Suprapubic skin (tissue), 4 donors: ENCODE measurements around the gene ZYG11A. TPM values are rescaled to one million over a fixed set of nuclear protein-coding genes. Genes with fewer than 3 reads are reported as not detected.
"Not testable (repeated sequence)": the region's sequence is repeated elsewhere in the genome, so short reads cannot be mapped to it uniquely, and the experiment has no call there.

Experiments used
- DNase-seq, 2 donors: peaks; one replicate each; pipeline ENCODE4 v3.0.0-alpha.2; 2019; ENCODE audit warnings: low spot score in 2 of 2
- H3K27ac ChIP-seq: fragments of 200-600 bp; sonication (generic); one replicate; pipeline ENCODE4 v1.5.1; 2019
- H3K27me3 ChIP-seq: fragments of 200-600 bp; sonication (generic); one replicate; pipeline ENCODE4 v1.5.1; 2019
- H3K36me3 ChIP-seq: fragments of 200-600 bp; sonication (generic); one replicate; pipeline ENCODE4 v1.5.1; 2019
- H3K4me1 ChIP-seq: fragments of 200-600 bp; sonication (generic); one replicate; pipeline ENCODE4 v1.5.1; 2019
- H3K4me3 ChIP-seq: fragments of 200-600 bp; sonication (generic); one replicate; pipeline ENCODE4 v1.5.1; 2019; ENCODE audit warnings: mild to moderate bottlenecking
- H3K9me3 ChIP-seq: fragments of 200-600 bp; sonication (generic); one replicate; pipeline ENCODE4 v1.5.1; 2019
- CTCF ChIP-seq, 2 donors: fragments of 200-600 bp in 1 of 2; fragments of 450-650 bp in 1 of 2; sonication (generic) in 1 of 2; IDR thresholded peaks; one replicate each; pipeline ENCODE4 v1.5.1; 2016 to 2019; ENCODE audit warnings: antibody characterized with exemption in 2 of 2, mild to moderate bottlenecking in 1 of 2, moderate library complexity in 1 of 2
- EP300 ChIP-seq: sonication (generic); formaldehyde crosslinking; IDR thresholded peaks from one replicate; pipeline ENCODE4 v1.6.1; 2017; ENCODE audit warnings: antibody characterized with exemption
- POLR2A ChIP-seq, 2 donors: fragments of 450-650 bp; IDR thresholded peaks; one replicate each; pipeline ENCODE4 v1.6.1; 2017; ENCODE audit warnings: antibody characterized with exemption in 2 of 2, mild to moderate bottlenecking in 2 of 2, moderate library complexity in 2 of 2
- POLR2AphosphoS5 ChIP-seq, 3 donors: sonication (generic); formaldehyde crosslinking; IDR thresholded peaks; one replicate each; pipeline ENCODE4 v1.6.1; 2017; ENCODE audit warnings: antibody characterized with exemption in 3 of 3
- WGBS: methylation state at CpG from one replicate; pipeline ENCODE4 v1.1.5; 2018; 5-methylcytosine and 5-hydroxymethylcytosine counted together
- total RNA-seq, 4 donors: library from RNA; depleted of rRNA; stranded (reverse); fragments of >200 nt; gene quantifications; one replicate each; pipeline ENCODE4 v1.1.0, GENCODE V29; 2016

The ZYG11A gene
- total RNA-seq, 4 donors from 2014 or later = 0.26 TPM; not detected in 3

GRCh38 chr1:52857443-52857842 is 14.9 kb downstream of the ZYG11A start:
- Histone ChIP-seq H3K27ac (no peak overlapping the region), H3K4me1 (peaks cover 4% of the 10 kb centered on the region), H3K36me3 (no peaks in the 10 kb centered on the region), H3K27me3 (no peaks in the 10 kb centered on the region), H3K4me3 (no peak overlapping the region), H3K9me3 (no peaks in the 10 kb centered on the region)
- no peak for TF ChIP-seq POLR2A (IDR thresholded peaks at IDR 0.05)
- TF ChIP-seq POLR2AphosphoS5 (IDR thresholded peaks at IDR 0.05) = no peak
- no peak for TF ChIP-seq EP300
- no peak for TF ChIP-seq CTCF (IDR thresholded peaks at IDR 0.05)
- 84% methylated on average over 4 of the region's 4 CpGs for WGBS
- DNase-seq = no peak

- TF ChIP-seq EP300 = no peak
- no peak for TF ChIP-seq POLR2A (IDR thresholded peaks at IDR 0.05)
- no peak for TF ChIP-seq CTCF (IDR thresholded peaks at IDR 0.05)
- no peak overlapping the region for H3K27ac ChIP-seq
- WGBS = 84% methylated on average over 2 of the region's 2 CpGs
- no peaks in the 10 kb centered on the region for H3K36me3 ChIP-seq
- peaks cover 4% of the 10 kb centered on the region for H3K4me1 ChIP-seq
- no peak overlapping the region for H3K4me3 ChIP-seq
- no peaks in the 10 kb centered on the region for H3K9me3 ChIP-seq
- DNase-seq = no peak
- no peaks in the 10 kb centered on the region for H3K27me3 ChIP-seq
These were observed 20.3 kb downstream of the ZYG11A start for GRCh38 chr1:52862666-52863458.

- 62% methylated on average over 2 of the region's 2 CpGs for WGBS
- no peaks in the 10 kb centered on the region for H3K4me1 ChIP-seq
- H3K27me3 ChIP-seq = no peaks in the 10 kb centered on the region
- H3K27ac ChIP-seq = no peak overlapping the region
- no peak for TF ChIP-seq POLR2AphosphoS5 (IDR thresholded peaks at IDR 0.05)
- no peak overlapping the region for H3K4me3 ChIP-seq
- H3K36me3 ChIP-seq = no peaks in the 10 kb centered on the region
- no peak for DNase-seq
- H3K9me3 ChIP-seq = no peaks in the 10 kb centered on the region
These were observed 24.7 kb downstream of the ZYG11A start for GRCh38 chr1:52867087-52867863.

- H3K4me1 ChIP-seq, DNase-seq, H3K27me3 ChIP-seq, H3K9me3 ChIP-seq, H3K36me3 ChIP-seq, H3K4me3 ChIP-seq, H3K27ac ChIP-seq: not testable (repeated sequence)
- 96% methylated on average over 14 of the region's 29 CpGs for WGBS
These were observed 27.2 kb downstream of the ZYG11A start for GRCh38 chr1:52869727-52870126.

GRCh38 chr1:52876843-52877242 is 34.3 kb downstream of the ZYG11A start:
- no peak for DNase-seq
- H3K4me1 ChIP-seq = no peaks in the 10 kb centered on the region
- 60% methylated on average over 2 of the region's 2 CpGs for WGBS
- H3K4me3 ChIP-seq = no peak overlapping the region
- no peaks in the 10 kb centered on the region for H3K36me3 ChIP-seq
- no peaks in the 10 kb centered on the region for H3K9me3 ChIP-seq
- H3K27ac ChIP-seq = no peak overlapping the region
- no peaks in the 10 kb centered on the region for H3K27me3 ChIP-seq
- TF ChIP-seq POLR2AphosphoS5 (IDR thresholded peaks at IDR 0.05) = no peak
- no peak for TF ChIP-seq EP300
- TF ChIP-seq CTCF (IDR thresholded peaks at IDR 0.05) = no peak

GRCh38 chr1:52877554-52877953 is 35.0 kb downstream of the ZYG11A start:
- WGBS = 94% methylated on average over 3 of the region's 3 CpGs
- Histone ChIP-seq H3K27ac (no peak overlapping the region), H3K4me1 (no peaks in the 10 kb centered on the region), H3K27me3 (no peaks in the 10 kb centered on the region), H3K4me3 (no peak overlapping the region), H3K36me3 (no peaks in the 10 kb centered on the region), H3K9me3 (no peaks in the 10 kb centered on the region)
- TF ChIP-seq CTCF (IDR thresholded peaks at IDR 0.05) (no peak), POLR2AphosphoS5 (IDR thresholded peaks at IDR 0.05) (no peak), POLR2A (IDR thresholded peaks at IDR 0.05) (no peak), EP300 (no peak)
- no peak for DNase-seq
